Activated T-cell treated with anti-CD3 and anti-CD28 coated beads for 1 hour (primary cell): ENCODE measurements around the gene ST3GAL3.

ENCODE experiments used
- DNase-seq: peaks from one replicate; pipeline ENCODE4 v3.0.0-alpha.2; 2020; ENCODE audit warnings: low read depth

Gene ST3GAL3

GRCh38 chr1:43786960-43787359 lies 79.6 kb downstream of the ST3GAL3 start:
- no peak for DNase-seq

GRCh38 chr1:43789604-43790550 lies 82.5 kb downstream of the ST3GAL3 start:
- DNase-seq, result no peak

DNA sequence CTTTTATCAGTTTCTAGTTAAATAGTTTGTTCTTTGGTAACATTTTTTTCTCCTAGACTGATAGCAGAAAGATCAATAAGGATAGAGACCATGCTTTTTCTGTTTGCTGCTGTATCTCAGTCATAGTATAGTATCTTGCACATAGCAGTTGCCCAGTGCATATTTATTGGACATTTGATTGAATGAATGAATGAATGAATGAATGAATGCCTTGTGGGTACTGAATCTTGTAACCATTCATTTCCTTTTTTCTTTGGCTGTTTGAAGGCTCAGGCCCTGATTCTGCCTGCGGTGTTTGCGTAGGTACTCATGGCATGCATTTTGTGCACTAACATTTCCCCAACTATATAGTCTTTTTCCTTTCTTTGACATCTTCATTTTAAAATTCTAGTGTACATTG lies 83.9 kb downstream of the ST3GAL3 start:
- DNase-seq, result no peak

GRCh38 chr1:43796111-43796581 lies 88.8 kb downstream of the ST3GAL3 start:
- no peak for DNase-seq

DNA sequence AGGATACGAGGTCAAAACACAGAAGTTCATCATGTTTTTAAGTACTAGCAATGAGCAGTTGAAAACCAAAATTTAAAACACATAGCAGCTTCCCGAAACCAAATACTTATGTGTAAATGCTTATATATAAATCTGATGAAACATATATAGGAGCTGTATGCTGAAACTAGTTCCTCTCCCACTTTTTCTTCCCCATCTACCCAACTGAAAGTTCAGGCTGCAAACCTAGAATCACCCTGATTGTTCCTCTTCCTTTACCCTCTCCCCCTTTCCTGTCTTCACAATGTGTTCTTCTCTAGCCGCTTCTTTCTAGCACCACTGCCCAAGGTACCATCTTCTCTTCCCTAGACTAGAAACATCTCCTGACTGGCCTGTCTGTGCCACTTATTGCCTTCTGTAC lies 90.6 kb downstream of the ST3GAL3 start:
- no peak for DNase-seq

DNA sequence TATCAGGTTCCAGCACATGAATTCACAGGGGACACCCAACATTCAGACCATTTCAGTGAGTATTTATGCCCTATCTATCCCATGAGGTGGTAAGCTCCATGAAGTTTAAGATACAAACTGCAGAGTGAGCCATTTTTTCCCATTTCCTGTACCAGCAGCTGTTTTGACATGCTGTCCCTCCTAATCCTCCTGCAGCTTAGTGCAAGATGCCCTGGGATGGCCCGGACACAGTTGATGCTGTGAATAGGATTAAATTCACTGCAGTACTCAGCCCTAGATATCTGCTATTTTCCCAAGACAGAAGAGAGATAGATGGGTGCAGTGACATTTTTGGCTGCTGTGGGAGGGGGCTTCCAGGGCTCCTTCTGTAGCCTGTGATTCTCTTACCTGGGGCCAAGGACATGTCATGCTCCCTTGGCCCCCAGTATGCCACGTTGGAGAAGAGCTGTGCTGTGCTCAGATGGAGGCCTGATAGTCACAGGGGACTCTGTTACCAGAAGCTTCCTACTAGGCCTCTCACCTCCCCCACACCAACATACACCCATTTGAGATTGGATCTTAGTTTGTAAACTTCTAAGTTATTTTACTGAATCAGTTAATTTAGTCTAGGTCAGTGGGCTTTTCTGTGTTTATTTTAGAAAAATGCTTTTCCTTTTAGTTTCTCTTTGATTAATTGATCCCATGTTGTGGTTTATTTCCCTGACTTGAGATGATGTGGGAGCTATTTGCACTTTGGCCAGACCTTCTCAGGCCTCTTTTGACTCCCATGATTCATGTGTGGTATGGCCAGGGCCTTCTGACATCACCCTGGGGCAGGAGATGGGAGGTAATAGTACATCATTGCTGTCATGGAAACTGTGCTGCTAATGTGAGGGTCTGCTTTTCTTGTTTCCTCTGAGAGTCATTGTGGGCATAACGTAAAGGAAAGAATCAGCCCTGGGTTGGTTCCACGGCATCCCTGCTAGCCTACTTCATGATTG lies 92.6 kb downstream of the ST3GAL3 start:
- no peak for DNase-seq

GRCh38 chr1:43800771-43801170 lies 93.4 kb downstream of the ST3GAL3 start:
- DNase-seq, result no peak

DNA sequence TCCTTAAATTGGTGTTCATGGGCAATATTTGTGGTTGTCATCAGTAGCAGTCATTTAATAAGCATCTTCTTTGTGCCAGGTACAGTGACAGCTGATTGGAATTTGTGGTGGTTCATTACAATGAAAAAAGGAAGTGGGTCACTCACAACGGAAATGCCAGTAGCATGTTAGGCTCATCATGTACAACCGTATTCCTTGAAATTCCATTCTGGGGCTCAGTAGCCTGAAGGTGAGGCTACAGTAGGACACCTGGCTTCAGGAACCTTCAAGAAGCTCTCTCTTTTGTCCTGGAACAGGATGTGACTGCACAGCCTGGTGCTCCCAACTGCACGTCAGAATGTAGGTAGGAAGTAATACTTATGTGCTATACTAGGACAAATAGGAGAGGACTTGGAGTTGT lies 93.9 kb downstream of the ST3GAL3 start:
- no peak for DNase-seq

DNA sequence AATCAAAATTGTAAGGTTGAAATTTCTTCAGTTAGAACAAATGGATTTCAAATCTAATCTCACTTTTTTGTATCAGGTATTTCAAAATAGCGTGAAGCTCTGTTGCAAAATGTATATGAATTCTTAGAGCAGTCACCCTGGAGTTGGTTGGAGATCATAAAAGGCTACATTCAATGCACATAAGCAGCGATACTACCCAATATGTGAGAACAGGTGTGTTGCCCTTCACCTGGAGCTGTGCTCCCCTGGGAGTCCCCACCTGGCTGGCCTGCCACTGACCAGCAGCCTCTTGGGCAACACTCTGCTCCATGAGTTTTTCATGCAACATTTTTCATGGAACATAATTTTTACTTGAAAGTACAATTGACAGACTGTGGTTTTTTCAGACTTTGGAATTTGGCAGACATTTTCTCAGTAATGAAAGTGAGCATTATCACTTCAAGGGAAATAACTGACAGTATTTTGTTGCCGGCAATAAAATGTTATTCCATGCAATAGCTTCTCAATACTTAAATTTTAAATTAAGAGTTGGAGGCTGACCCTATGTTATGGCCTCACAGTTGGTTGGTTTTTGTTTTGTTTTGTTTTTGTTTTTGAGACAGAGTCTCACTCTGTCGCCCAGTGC lies 95.1 kb downstream of the ST3GAL3 start:
- no peak for DNase-seq

DNA sequence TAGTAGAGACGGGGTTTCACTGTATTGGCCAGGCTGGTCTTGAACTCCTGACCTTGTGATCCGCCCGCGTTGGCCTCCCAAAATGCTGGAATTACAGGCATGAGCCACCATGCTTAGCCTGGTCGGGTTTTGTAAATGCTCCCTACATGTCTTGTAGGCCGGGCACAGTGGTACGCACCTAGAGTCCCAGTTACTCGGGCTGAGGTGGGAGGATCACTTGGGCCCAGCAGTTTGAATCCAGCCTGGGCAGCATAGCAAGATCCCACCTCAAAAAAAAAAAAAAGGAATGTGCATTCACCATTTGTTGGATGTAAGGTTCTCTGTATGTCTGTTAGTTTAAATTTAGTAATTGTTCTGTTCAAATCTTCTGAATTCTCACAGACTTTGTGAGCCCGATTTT lies 95.8 kb downstream of the ST3GAL3 start:
- DNase-seq, result no peak

GRCh38 chr1:43803646-43804045 lies 96.3 kb downstream of the ST3GAL3 start:
- DNase-seq, result no peak

DNA sequence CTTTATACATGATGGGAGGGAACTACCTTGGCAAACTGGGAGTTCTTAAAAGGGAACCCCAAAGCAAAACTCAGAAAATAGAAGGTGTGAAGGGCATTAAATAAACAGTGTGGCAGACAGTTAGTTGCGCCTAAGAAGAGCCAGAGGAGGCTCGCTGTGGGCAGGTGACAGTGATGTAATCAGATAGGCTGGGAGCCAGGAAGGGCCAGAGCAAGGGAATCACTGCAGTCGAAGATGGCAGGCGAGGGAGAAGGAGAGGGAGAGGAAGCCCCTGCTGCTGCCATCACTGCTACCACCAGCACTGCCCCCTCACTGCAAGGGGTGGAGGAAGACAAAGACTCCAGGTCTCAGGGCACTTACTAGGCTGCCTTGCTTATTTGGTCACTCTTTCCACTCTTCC lies 97.2 kb downstream of the ST3GAL3 start:
- DNase-seq, result no peak

- no peak for DNase-seq
Observed at GRCh38 chr1:43805340-43805739, 98.0 kb downstream of the ST3GAL3 start.

GRCh38 chr1:43806183-43806582 lies 98.8 kb downstream of the ST3GAL3 start:
- DNase-seq, result no peak

GRCh38 chr1:43809097-43809673 lies 101.8 kb downstream of the ST3GAL3 start:
- no peak for DNase-seq

GRCh38 chr1:43812579-43812978 lies 105.2 kb downstream of the ST3GAL3 start:
- no peak for DNase-seq

- DNase-seq, result no peak
Observed at GRCh38 chr1:43814401-43814800, 107.1 kb downstream of the ST3GAL3 start.

GRCh38 chr1:43817304-43817939 lies 110.1 kb downstream of the ST3GAL3 start:
- DNase-seq, result no peak

DNA sequence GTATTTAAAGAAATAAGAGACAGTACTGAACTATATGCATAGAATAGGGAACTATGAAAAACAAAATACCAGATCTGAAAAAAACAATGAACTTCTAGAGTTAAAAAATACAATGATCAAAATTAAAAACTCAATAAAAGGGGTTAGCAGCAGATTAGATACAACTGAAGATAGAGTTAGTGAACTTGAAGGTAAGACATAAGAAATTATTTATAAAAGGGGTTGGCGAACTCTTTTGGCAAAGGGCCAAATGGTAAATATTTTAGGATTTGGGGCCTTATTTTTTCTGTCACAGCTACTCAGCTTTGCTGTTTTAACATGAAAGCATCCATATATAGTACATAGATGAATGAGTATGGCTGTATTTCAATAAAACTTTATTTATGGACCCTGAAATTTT lies 111.4 kb downstream of the ST3GAL3 start:
- no peak for DNase-seq

- no peak for DNase-seq
Observed at GRCh38 chr1:43819357-43819756, 112.0 kb downstream of the ST3GAL3 start.

GRCh38 chr1:43821471-43821870 lies 114.1 kb downstream of the ST3GAL3 start:
- DNase-seq, result no peak
